ENCODE measurements around the gene NPFFR1.

Gene NPFFR1

DNA sequence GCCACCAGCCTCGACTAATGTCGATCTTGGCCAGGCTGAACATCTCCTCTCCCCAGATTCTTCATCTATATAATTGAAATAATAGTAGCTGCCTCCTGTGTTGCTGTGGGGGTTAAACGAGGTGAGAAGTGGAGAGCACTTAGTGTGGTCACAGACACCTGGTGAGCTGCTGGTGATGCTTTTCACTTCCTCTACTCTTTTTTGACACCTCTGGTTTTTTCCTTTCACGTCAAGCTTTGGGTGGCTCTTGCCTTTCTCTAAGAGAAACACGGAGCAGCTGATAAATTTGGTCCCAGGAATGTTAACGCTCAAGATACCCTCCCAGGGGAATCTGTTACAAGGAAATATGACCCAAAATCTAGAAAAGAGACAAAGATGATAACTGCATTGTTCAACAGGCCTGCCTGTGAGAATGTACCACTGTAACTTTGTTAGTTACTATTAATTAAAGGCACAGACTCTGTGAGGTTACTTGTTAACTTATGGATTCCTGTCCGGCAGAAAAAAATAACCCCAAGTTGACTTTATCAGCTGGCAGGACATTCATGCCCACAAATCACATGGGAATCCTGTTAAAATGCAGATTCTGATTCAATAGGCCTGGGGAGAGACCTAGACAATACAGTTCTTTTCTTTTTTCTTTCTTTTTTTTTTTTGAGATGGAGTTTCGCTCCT is 9.5 kb upstream of the NPFFR1 start:
- no peak overlapping the region for H3K4me3 ChIP-seq
- H3K27me3 ChIP-seq (ENCODE audit: low read depth) = 0 out of 2 replicates have a peak, but pooled peaks cover 2% of the 10 kb centered on the region
- no peaks in the 10 kb centered on the region for H3K36me3 ChIP-seq (replicated peaks)
- no peaks in the 10 kb centered on the region for H3K9me3 ChIP-seq
- no peaks in the 10 kb centered on the region for H3K4me1 ChIP-seq
- in situ Hi-C loops (cut with MboI; ENCODE audit: low sequenced_read_pairs) = no loop called here
- DNase-seq (ENCODE audit: low spot score in 2 of 2) = no peak

DNA sequence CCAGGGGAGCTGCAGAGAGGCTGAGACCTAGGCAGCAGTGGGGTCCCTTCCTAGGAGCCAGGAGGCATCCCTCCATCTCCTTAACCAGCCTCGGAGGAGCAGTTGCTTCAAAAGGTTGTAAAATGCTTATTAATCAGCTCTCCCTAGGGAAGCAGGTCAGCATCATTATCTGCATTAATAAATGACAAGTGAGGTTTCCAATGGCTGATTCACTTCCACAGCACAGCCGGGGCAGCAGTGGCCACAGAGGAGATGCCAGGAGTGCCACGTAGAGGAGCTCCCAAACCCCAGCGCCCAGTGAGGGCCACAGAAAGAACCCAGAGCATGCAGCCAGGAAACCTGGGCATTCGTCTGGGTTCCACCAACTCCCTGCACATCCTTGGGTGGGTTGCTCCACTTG is 8.2 kb upstream of the NPFFR1 start:
- Histone ChIP-seq H3K27me3 (ENCODE audit: low read depth) (0 out of 2 replicates have a peak, but pooled peaks cover 2% of the 10 kb centered on the region), H3K4me1 (no peaks in the 10 kb centered on the region), H3K4me3 (no peak overlapping the region), H3K36me3 (replicated peaks) (no peaks in the 10 kb centered on the region), H3K9me3 (no peaks in the 10 kb centered on the region)
- in situ Hi-C loops (cut with MboI; ENCODE audit: low sequenced_read_pairs) = no loop called here
- no peak for DNase-seq (ENCODE audit: low spot score in 2 of 2)

DNA sequence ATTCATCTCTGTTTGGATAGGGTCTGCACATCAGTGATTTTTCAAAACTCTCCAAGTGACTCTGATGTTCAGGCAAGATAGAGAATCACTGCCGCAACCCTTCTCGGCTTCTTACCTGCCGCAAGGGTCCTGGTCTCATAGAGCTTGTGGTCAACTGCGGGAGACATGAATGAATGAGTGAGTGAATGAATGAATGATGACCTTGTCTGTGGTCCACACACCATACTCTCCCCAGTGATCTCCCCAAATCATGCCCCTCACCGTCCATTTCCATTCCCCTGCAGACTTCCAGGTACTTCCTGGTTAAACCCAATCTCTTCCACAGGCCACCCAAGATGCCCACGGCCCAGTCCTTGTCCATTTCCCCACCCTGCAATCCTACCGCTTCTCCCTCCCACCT is 5.9 kb upstream of the NPFFR1 start:
- no peaks in the 10 kb centered on the region for H3K36me3 ChIP-seq (replicated peaks)
- no peak for DNase-seq (ENCODE audit: low spot score in 2 of 2)
- peaks cover 5% of the 10 kb centered on the region; the same call in 1 of the 2 replicates for H3K4me1 ChIP-seq
- no peak overlapping the region for H3K4me3 ChIP-seq
- no peaks in the 10 kb centered on the region for H3K9me3 ChIP-seq
- in situ Hi-C loops (cut with MboI; ENCODE audit: low sequenced_read_pairs) = no loop called here
- peaks cover 14% of the 10 kb centered on the region for H3K27me3 ChIP-seq (ENCODE audit: low read depth)

DNA sequence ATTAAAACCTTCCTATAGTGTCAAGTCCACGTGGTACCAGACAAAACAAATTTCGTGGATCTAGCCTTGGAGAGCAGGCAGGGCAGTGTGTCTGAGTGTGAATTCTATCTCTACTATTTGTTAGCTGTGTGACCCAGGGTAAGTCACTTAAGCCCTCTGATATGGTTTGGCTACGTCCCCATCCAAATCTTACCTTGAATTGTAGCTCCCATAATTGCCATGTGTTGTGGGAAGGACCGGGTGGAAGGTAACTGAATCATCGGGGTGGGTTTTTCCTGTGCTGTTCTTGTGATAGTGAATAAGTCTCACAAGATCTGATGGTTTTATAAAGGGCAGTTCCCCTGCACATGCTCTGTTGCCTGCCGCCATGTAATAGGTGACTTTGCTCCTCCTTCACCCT is 2.8 kb upstream of the NPFFR1 start:
- Histone ChIP-seq H3K27me3 (ENCODE audit: low read depth) (peaks cover 42% of the 10 kb centered on the region), H3K4me3 (no peak overlapping the region), H3K4me1 (peaks cover 7% of the 10 kb centered on the region; the same call in 1 of the 2 replicates), H3K36me3 (replicated peaks) (no peaks in the 10 kb centered on the region), H3K9me3 (no peaks in the 10 kb centered on the region)
- in situ Hi-C loops (cut with MboI; ENCODE audit: low sequenced_read_pairs) = no loop called here
- no peak for DNase-seq (ENCODE audit: low spot score in 2 of 2)

DNA sequence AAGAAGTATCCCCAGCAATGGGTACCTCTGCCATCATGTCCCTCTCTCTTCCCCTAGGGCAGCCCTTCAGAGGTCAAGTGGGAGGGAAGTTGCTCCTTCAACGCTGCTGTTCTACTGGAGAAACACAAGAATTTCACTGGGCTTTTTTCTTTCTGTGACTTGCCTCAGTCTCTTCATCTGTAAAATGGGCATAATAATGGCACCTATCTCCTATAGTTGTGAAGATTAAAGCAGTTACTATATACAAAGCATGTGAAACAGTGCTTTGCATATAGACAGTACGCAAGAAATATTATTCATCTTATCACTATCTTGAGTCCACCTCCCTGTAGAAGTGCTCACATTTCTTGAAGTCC is 1.6 kb upstream of the NPFFR1 start:
- H3K4me1 ChIP-seq = peaks cover 7% of the 10 kb centered on the region; the same call in 1 of the 2 replicates
- in situ Hi-C loops (cut with MboI; ENCODE audit: low sequenced_read_pairs) = no loop called here
- no peaks in the 10 kb centered on the region for H3K9me3 ChIP-seq
- H3K27me3 ChIP-seq (ENCODE audit: low read depth) = peaks cover 54% of the 10 kb centered on the region
- no peaks in the 10 kb centered on the region for H3K36me3 ChIP-seq (replicated peaks)
- no peak for DNase-seq (ENCODE audit: low spot score in 2 of 2)
- no peak overlapping the region for H3K4me3 ChIP-seq

DNA sequence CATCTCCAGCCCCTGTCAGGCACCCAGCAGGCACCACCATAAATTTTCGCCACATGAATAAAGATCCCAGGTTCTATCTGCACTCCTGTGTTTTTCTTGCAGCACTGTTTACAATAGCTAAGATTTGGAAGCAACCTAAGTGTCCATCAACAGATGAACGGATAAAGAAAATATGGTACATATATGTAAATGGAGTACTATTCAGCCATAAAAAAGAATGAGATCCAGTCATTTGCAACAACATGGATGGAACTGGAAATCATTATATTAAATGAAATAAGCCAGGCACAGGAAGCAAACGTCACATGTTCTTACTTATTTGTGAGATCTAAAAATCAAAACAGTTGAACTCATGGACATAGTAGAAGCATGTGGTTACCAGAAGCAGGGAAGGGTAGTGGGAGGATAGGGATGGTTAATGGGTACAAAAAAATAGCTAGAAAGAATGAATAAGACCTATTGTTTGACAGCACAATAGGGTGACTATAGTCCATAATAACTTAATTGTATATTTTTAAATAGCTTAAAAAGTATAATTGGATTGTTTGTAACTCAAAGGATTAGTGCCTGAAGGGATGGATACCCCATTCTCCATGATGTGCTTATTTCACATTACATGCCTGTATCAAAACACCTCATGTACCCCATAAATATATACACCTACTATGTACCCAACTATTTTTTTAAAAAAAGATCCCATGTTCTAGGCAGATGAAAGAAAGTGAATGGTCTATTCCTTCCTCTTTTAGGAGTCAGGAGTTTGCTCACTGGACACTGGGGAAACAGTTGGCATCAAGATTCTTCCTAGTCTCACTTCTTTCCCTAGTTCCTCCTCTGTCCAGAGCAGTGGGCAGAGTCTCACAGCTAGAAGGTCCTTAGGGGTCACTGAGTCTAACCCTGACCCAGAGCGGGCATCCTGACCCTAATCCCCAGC is 1.0 kb upstream of the NPFFR1 start:
- in situ Hi-C loops (cut with MboI; ENCODE audit: low sequenced_read_pairs) = no loop called here

DNA sequence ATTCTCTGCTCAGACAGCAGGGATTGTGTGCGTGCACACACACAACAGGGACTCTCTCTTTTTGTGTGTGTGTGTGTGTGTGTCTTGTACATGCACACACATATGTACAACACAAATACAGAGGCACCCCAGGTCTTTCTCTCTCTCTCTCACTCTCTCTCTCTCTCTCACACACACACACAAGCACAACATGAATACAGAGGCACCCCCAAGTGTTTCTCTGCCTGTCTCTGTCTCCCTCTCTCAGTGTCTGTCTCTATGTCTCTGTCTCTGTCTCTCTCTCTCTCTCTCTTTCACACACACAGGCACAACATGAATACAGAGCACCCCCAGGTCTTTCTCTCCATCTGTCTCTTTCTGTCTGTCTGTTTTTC is 746 bp downstream of the NPFFR1 start:
- Histone ChIP-seq H3K27me3 (ENCODE audit: low read depth) (peaks cover 65% of the 10 kb centered on the region), H3K36me3 (replicated peaks) (no peaks in the 10 kb centered on the region), H3K9me3 (no peaks in the 10 kb centered on the region), H3K4me1 (peaks cover 7% of the 10 kb centered on the region; the same call in 1 of the 2 replicates), H3K4me3 (no peak overlapping the region)
- in situ Hi-C loops (cut with MboI; ENCODE audit: low sequenced_read_pairs) = no loop called here
- no peak for DNase-seq (ENCODE audit: low spot score in 2 of 2)

More for the DNA sequence above, 1.0 kb upstream of the NPFFR1 start:
- H3K4me1 ChIP-seq = peaks cover 7% of the 10 kb centered on the region; the same call in 1 of the 2 replicates
- H3K4me3 ChIP-seq = no peak overlapping the region
- H3K36me3 ChIP-seq (replicated peaks) = no peaks in the 10 kb centered on the region
- DNase-seq (ENCODE audit: low spot score in 2 of 2) = peak in 1 of 2 experiments; percentile 43
- H3K27me3 ChIP-seq (ENCODE audit: low read depth) = peaks cover 60% of the 10 kb centered on the region
- no peaks in the 10 kb centered on the region for H3K9me3 ChIP-seq

DNA sequence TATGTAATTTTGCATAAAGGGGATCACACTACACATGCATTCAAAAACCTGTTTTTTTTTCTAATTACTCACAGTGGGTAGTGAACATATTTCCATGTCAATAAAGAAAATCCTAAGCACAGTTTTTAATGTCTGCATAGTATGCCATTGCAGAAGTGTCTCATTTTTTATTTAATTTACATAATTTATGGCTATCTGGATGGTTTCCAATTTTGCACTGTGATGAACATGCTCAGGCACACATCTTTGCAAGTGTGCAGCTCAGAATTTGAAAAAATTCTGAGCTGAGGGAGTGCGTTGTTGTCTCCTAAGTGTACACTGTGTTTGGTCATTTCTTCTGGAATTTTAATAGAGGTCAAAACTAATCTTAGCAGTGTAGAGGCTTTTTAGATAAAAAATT is 2.2 kb downstream of the NPFFR1 start:
- peaks cover 7% of the 10 kb centered on the region; the same call in 1 of the 2 replicates for H3K4me1 ChIP-seq
- H3K4me3 ChIP-seq = no peak overlapping the region
- peaks cover 65% of the 10 kb centered on the region for H3K27me3 ChIP-seq (ENCODE audit: low read depth)

DNA sequence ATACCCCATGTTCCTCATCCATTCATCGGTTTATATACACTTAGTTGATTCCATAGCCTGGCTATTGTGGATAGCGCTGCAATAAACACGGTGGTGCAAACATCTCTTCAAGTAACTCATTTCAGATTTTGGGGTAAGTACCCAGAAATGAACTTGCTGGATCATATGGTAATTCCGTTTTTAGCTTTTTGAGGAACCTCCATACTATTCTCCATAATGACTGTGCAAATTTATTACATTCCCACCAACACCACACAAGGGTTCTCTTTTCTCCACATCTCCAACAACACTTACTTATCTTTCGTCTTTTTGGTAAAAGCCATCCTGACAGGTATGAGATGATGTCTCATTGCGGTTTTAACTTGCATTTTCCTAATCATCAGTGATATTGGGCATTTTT is 3.7 kb downstream of the NPFFR1 start:
- Histone ChIP-seq H3K4me3 (no peak overlapping the region), H3K9me3 (no peaks in the 10 kb centered on the region), H3K36me3 (replicated peaks) (no peaks in the 10 kb centered on the region), H3K4me1 (peaks cover 6% of the 10 kb centered on the region; the same call in 1 of the 2 replicates), H3K27me3 (ENCODE audit: low read depth) (peaks cover 55% of the 10 kb centered on the region)
- in situ Hi-C loops (cut with MboI; ENCODE audit: low sequenced_read_pairs) = no loop called here
- no peak for DNase-seq (ENCODE audit: low spot score in 2 of 2)

More for the DNA sequence above, 2.2 kb downstream of the NPFFR1 start:
- DNase-seq (ENCODE audit: low spot score in 2 of 2) = no peak
- in situ Hi-C loops (cut with MboI; ENCODE audit: low sequenced_read_pairs) = no loop called here
- H3K36me3 ChIP-seq (replicated peaks) = no peaks in the 10 kb centered on the region
- no peaks in the 10 kb centered on the region for H3K9me3 ChIP-seq

DNA sequence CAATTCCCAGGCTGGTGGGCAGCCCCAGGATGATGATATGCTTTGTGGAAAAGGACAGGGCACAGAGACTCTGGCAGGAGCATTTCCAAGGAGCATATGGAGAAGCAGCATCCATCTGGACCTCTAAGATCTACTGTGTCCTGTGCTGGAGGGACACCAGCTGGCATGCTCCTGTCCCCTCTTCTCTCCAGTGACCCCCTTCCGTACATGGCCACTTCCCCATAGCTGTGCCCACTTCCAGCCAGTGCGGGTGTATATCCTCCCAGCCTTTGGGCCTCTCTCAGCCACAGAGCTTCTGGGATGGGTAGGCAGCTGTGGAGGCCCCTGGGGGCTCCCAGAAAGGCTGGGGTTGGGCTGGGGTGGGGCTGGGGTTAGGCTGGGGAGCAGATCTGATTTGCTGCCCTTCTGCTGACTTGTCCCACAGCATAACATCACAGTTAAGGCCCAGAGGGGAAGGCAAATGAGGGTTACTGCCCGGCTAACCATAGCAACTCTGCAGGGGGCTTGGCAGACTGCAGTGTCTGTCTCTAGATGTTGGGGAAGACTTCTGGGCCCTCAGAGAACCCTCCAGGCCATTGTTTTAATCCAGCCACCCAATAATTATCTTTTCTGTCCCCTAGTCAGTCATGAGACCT is 6.3 kb downstream of the NPFFR1 start:
- in situ Hi-C loops (cut with MboI; ENCODE audit: low sequenced_read_pairs) = no loop called here
- Histone ChIP-seq H3K4me3 (no peak overlapping the region), H3K27me3 (ENCODE audit: low read depth) (peaks cover 34% of the 10 kb centered on the region), H3K36me3 (replicated peaks) (no peaks in the 10 kb centered on the region), H3K4me1 (peaks cover 5% of the 10 kb centered on the region), H3K9me3 (no peaks in the 10 kb centered on the region)
- DNase-seq (ENCODE audit: low spot score in 2 of 2) = no peak

DNA sequence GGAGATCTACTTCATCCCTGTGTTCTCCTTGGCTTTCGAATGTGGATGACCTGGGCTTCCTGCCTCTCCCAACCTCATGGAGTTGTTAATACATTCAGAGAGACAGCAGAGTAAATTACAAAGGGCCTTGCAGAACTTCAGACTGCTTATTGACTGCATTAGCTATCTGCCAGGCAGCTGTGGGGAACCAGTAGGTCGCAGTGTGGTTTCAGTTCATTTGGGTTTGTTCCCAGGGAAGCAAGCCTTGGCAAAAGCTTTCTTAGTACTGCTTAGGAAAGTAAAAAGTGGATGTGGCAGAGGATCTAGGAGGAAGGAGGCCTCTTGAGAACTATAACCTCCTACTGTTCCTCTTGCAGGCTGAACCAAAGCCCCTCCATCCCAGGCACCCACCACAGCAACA is 9.2 kb downstream of the NPFFR1 start:
- no peaks in the 10 kb centered on the region for H3K9me3 ChIP-seq
- DNase-seq (ENCODE audit: low spot score in 2 of 2) = no peak
- in situ Hi-C loops (cut with MboI; ENCODE audit: low sequenced_read_pairs) = no loop called here
- peaks cover 6% of the 10 kb centered on the region; the same call in 1 of the 2 replicates for H3K27me3 ChIP-seq (ENCODE audit: low read depth)
- no peaks in the 10 kb centered on the region for H3K36me3 ChIP-seq (replicated peaks)
- H3K4me3 ChIP-seq = no peak overlapping the region
- peaks cover 5% of the 10 kb centered on the region for H3K4me1 ChIP-seq

DNA sequence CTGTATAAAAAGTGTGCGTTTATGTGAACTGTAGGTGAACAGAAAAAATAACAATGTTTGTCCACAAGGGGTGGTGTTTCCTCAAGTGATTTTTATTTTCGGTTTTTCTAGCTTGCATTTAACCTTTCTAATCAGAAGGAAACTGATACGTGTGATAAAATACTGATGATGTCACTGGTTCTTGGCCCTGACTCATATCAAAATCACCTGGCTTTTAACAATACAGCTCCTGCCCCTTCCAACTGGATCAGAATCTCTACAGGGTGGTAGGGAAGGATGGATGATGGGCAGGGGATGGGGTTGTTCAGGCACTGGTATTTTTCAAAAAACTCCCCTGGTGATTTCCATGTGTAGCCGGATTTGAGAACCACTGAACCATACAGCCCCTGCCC is 10.9 kb downstream of the NPFFR1 start:
- H3K4me3 ChIP-seq = no peak overlapping the region
- H3K9me3 ChIP-seq = no peaks in the 10 kb centered on the region
- no peak for DNase-seq (ENCODE audit: low spot score in 2 of 2)
- in situ Hi-C loops (cut with MboI; ENCODE audit: low sequenced_read_pairs) = no loop called here
- H3K36me3 ChIP-seq (replicated peaks) = no peaks in the 10 kb centered on the region
- peaks cover 5% of the 10 kb centered on the region for H3K4me1 ChIP-seq
- no peaks in the 10 kb centered on the region for H3K27me3 ChIP-seq (ENCODE audit: low read depth)

DNA sequence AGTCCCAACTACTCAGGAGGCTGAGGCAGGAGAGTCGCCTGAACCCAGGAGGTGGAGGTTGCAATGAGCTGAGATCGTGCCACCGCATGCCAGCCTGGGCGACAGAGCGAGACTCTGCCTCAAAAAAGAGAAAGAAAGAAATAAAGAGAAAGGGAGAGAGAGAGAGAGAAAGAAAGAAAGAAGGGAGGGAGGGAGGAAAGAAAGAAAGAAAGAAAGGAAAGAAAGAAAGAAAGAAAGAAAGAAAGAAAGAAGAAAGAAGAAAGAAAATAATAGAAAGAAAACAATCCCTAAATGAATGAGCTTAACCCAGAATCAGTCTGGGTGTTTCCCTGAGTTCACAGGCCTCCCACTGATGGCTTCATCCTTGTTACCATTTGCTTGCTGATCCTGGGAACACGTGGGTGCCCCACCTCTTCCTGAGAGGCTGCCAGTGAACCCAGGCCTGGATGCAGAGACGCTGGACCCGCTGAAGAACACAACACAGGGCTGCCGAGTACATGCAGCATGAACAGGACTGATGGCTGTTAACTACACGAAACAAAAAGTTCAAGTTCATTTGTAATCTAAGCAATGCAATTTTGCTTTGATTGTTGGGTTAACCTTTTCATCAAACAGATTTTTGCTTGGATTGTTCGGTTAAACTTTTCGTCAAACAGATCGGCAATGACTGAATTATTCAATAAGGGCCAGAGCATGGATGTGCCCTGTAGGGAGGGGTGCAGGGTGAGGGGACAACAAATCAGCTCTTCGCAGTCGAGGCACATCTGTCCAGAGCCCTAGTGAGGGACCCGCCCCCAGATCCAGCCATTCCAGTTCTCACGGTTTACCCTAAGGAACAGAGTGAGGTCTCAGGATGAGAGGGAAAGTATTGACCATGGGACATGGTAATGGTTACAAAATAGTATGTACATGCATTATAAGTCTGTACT is 11.5 kb downstream of the NPFFR1 start:
- no peak for DNase-seq (ENCODE audit: low spot score in 2 of 2)
- in situ Hi-C loops (cut with MboI; ENCODE audit: low sequenced_read_pairs) = no loop called here
- H3K9me3 ChIP-seq = no peaks in the 10 kb centered on the region
- no peak overlapping the region for H3K4me3 ChIP-seq
- H3K36me3 ChIP-seq (replicated peaks) = no peaks in the 10 kb centered on the region
- no peaks in the 10 kb centered on the region for H3K27me3 ChIP-seq (ENCODE audit: low read depth)
- H3K4me1 ChIP-seq = peaks cover 5% of the 10 kb centered on the region

Data from HAP-1 (cell line).